ENCODE data around the gene CACUL1.
A peak's percentile ranks its signal among the peaks of the same experiment; 100 is the strongest.

- TF ChIP-seq CTCF (IDR thresholded peaks at IDR 0.05) (peak in 1 of 12 donors; percentile 6), POLR2A (IDR thresholded peaks at IDR 0.05) (no peak)
Measured at GRCh38 chr10:118668228-118668952, 86.4 kb downstream of the CACUL1 start.

All from heart left ventricle (tissue), 13 donors.